ENCODE measurements around the gene ERAP2.
"Not testable (repeated sequence)": the region's sequence is repeated elsewhere in the genome, so short reads cannot be mapped to it uniquely, and the experiment has no call there.

Gene ERAP2

GRCh38 chr5:96868603-96869371, 7.5 kb upstream of the ERAP2 start:
- no peak overlapping the region for H3K27ac Mint-ChIP-seq (ENCODE audit: low read depth)
- ATAC-seq (replicated peaks; ENCODE audit: extremely low read depth, poor library complexity, severe bottlenecking) (peak; percentile 91), DNase-seq (ENCODE audit: low spot score in 2 of 2) (peak in 1 of 2 donors; percentile 16)
- H3K36me3 Mint-ChIP-seq (ENCODE audit: insufficient read depth): peaks cover 2% of the 10 kb centered on the region
- H3K4me3 Mint-ChIP-seq: no peak overlapping the region
- H3K4me1 Mint-ChIP-seq: peaks cover 18% of the 10 kb centered on the region
- no peaks in the 10 kb centered on the region for H3K27me3 Mint-ChIP-seq
- no peaks in the 10 kb centered on the region for H3K9me3 Mint-ChIP-seq

- no peaks in the 10 kb centered on the region for H3K9me3 Mint-ChIP-seq
- H3K4me3 Mint-ChIP-seq: no peak overlapping the region
- H3K27ac Mint-ChIP-seq (ENCODE audit: low read depth): no peak overlapping the region
- no peak for ATAC-seq (replicated peaks; ENCODE audit: extremely low read depth, poor library complexity, severe bottlenecking)
- no peak for DNase-seq (ENCODE audit: low spot score in 2 of 2)
- H3K27me3 Mint-ChIP-seq: no peaks in the 10 kb centered on the region
- peaks cover 22% of the 10 kb centered on the region for H3K4me1 Mint-ChIP-seq
- peaks cover 2% of the 10 kb centered on the region for H3K36me3 Mint-ChIP-seq (ENCODE audit: insufficient read depth)
Measured at GRCh38 chr5:96869372-96869641, 7.0 kb upstream of the ERAP2 start.

- Mint-ChIP-seq H3K27me3 (no peaks in the 10 kb centered on the region), H3K4me1 (peaks cover 31% of the 10 kb centered on the region), H3K4me3 (no peak overlapping the region), H3K27ac (ENCODE audit: low read depth) (no peak overlapping the region), H3K36me3 (ENCODE audit: insufficient read depth) (peaks cover 2% of the 10 kb centered on the region), H3K9me3 (no peaks in the 10 kb centered on the region)
- DNase-seq (ENCODE audit: low spot score in 2 of 2): no peak
- ATAC-seq (replicated peaks; ENCODE audit: extremely low read depth, poor library complexity, severe bottlenecking): no peak
Measured at GRCh38 chr5:96870094-96871026, 5.9 kb upstream of the ERAP2 start.

- Mint-ChIP-seq H3K4me1 (peaks cover 37% of the 10 kb centered on the region), H3K27me3 (no peaks in the 10 kb centered on the region), H3K27ac (ENCODE audit: low read depth) (no peak overlapping the region), H3K9me3 (no peaks in the 10 kb centered on the region), H3K4me3 (no peak overlapping the region), H3K36me3 (ENCODE audit: insufficient read depth) (peaks cover 4% of the 10 kb centered on the region)
- ATAC-seq (replicated peaks; ENCODE audit: extremely low read depth, poor library complexity, severe bottlenecking): no peak
- no peak for DNase-seq (ENCODE audit: low spot score in 2 of 2)
Measured at GRCh38 chr5:96871027-96871399, 5.3 kb upstream of the ERAP2 start.

GRCh38 chr5:96871686-96872085, 4.6 kb upstream of the ERAP2 start:
- Mint-ChIP-seq H3K27me3 (no peaks in the 10 kb centered on the region), H3K36me3 (ENCODE audit: insufficient read depth) (peaks cover 9% of the 10 kb centered on the region), H3K4me3 (no peak overlapping the region), H3K4me1 (peaks cover 38% of the 10 kb centered on the region), H3K9me3 (no peaks in the 10 kb centered on the region), H3K27ac (ENCODE audit: low read depth) (no peak overlapping the region)
- ATAC-seq (replicated peaks; ENCODE audit: extremely low read depth, poor library complexity, severe bottlenecking): no peak
- DNase-seq (ENCODE audit: low spot score in 2 of 2): no peak

- ATAC-seq (replicated peaks; ENCODE audit: extremely low read depth, poor library complexity, severe bottlenecking): no peak
- Mint-ChIP-seq H3K27ac (ENCODE audit: low read depth) (peak overlapping the region; percentile 64), H3K4me1 (peaks cover 38% of the 10 kb centered on the region), H3K4me3 (no peak overlapping the region), H3K9me3 (no peaks in the 10 kb centered on the region), H3K36me3 (ENCODE audit: insufficient read depth) (peaks cover 9% of the 10 kb centered on the region), H3K27me3 (no peaks in the 10 kb centered on the region)
- DNase-seq (ENCODE audit: low spot score in 2 of 2): no peak
Measured at GRCh38 chr5:96873449-96873848, 2.9 kb upstream of the ERAP2 start.

- Mint-ChIP-seq H3K4me3 (peak overlapping the region; percentile 83), H3K4me1 (peaks cover 36% of the 10 kb centered on the region), H3K9me3 (no peaks in the 10 kb centered on the region), H3K36me3 (ENCODE audit: insufficient read depth) (peaks cover 7% of the 10 kb centered on the region), H3K27me3 (no peaks in the 10 kb centered on the region), H3K27ac (ENCODE audit: low read depth) (peak overlapping the region; percentile 95)
- no peak for ATAC-seq (replicated peaks; ENCODE audit: extremely low read depth, poor library complexity, severe bottlenecking)
- no peak for DNase-seq (ENCODE audit: low spot score in 2 of 2)
Measured at GRCh38 chr5:96874631-96875030, 1.7 kb upstream of the ERAP2 start.

- H3K27ac Mint-ChIP-seq (ENCODE audit: low read depth): peak overlapping the region; percentile 95
- ATAC-seq (replicated peaks; ENCODE audit: extremely low read depth, poor library complexity, severe bottlenecking) (peak; percentile 66), DNase-seq (ENCODE audit: low spot score in 2 of 2) (no peak)
- H3K4me1 Mint-ChIP-seq: peaks cover 42% of the 10 kb centered on the region
- H3K36me3 Mint-ChIP-seq (ENCODE audit: insufficient read depth): peaks cover 16% of the 10 kb centered on the region
- no peaks in the 10 kb centered on the region for H3K27me3 Mint-ChIP-seq
- no peaks in the 10 kb centered on the region for H3K9me3 Mint-ChIP-seq
- H3K4me3 Mint-ChIP-seq: peak overlapping the region; percentile 83
Measured at GRCh38 chr5:96875791-96876291, 459 bp upstream of the ERAP2 start.

- Mint-ChIP-seq H3K27ac (ENCODE audit: low read depth) (peak overlapping the region; percentile 95), H3K4me1 (peaks cover 54% of the 10 kb centered on the region), H3K4me3 (peak overlapping the region; percentile 83), H3K36me3 (ENCODE audit: insufficient read depth) (peaks cover 18% of the 10 kb centered on the region)
- DNase-seq (ENCODE audit: low spot score in 2 of 2); H3K27me3 Mint-ChIP-seq; H3K9me3 Mint-ChIP-seq: not testable (repeated sequence)
- ATAC-seq (replicated peaks; ENCODE audit: extremely low read depth, poor library complexity, severe bottlenecking): peak; percentile 26
Measured at GRCh38 chr5:96876977-96877469, 723 bp downstream of the ERAP2 start.

- Mint-ChIP-seq H3K27me3 (no peaks in the 10 kb centered on the region), H3K27ac (ENCODE audit: low read depth) (peak overlapping the region; percentile 26), H3K4me3 (peak overlapping the region; percentile 64), H3K4me1 (peaks cover 64% of the 10 kb centered on the region), H3K9me3 (no peaks in the 10 kb centered on the region), H3K36me3 (ENCODE audit: insufficient read depth) (peaks cover 38% of the 10 kb centered on the region)
- ATAC-seq (replicated peaks; ENCODE audit: extremely low read depth, poor library complexity, severe bottlenecking) (no peak), DNase-seq (ENCODE audit: low spot score in 2 of 2) (no peak)
Measured at GRCh38 chr5:96879665-96880064, 3.4 kb downstream of the ERAP2 start.

- H3K9me3 Mint-ChIP-seq: no peaks in the 10 kb centered on the region
- ATAC-seq (replicated peaks; ENCODE audit: extremely low read depth, poor library complexity, severe bottlenecking) (no peak), DNase-seq (ENCODE audit: low spot score in 2 of 2) (no peak)
- H3K4me3 Mint-ChIP-seq: peak overlapping the region; percentile 64
- peaks cover 65% of the 10 kb centered on the region for H3K4me1 Mint-ChIP-seq
- peak overlapping the region; percentile 26 for H3K27ac Mint-ChIP-seq (ENCODE audit: low read depth)
- no peaks in the 10 kb centered on the region for H3K27me3 Mint-ChIP-seq
- peaks cover 48% of the 10 kb centered on the region for H3K36me3 Mint-ChIP-seq (ENCODE audit: insufficient read depth)
Measured at GRCh38 chr5:96880444-96881164, 4.3 kb downstream of the ERAP2 start.

- ATAC-seq (replicated peaks; ENCODE audit: extremely low read depth, poor library complexity, severe bottlenecking) (no peak), DNase-seq (ENCODE audit: low spot score in 2 of 2) (no peak)
- H3K27me3 Mint-ChIP-seq: no peaks in the 10 kb centered on the region
- no peaks in the 10 kb centered on the region for H3K9me3 Mint-ChIP-seq
- peaks cover 48% of the 10 kb centered on the region for H3K36me3 Mint-ChIP-seq (ENCODE audit: insufficient read depth)
- H3K4me1 Mint-ChIP-seq: peaks cover 70% of the 10 kb centered on the region
- H3K27ac Mint-ChIP-seq (ENCODE audit: low read depth): peak overlapping the region; percentile 63
- peak overlapping the region; percentile 64 for H3K4me3 Mint-ChIP-seq
Measured at GRCh38 chr5:96881511-96882115, 5.3 kb downstream of the ERAP2 start.

Measured in central memory CD8-positive, alpha-beta T cell (primary cell).